ENCODE results near the gene ARIH1.

DNA sequence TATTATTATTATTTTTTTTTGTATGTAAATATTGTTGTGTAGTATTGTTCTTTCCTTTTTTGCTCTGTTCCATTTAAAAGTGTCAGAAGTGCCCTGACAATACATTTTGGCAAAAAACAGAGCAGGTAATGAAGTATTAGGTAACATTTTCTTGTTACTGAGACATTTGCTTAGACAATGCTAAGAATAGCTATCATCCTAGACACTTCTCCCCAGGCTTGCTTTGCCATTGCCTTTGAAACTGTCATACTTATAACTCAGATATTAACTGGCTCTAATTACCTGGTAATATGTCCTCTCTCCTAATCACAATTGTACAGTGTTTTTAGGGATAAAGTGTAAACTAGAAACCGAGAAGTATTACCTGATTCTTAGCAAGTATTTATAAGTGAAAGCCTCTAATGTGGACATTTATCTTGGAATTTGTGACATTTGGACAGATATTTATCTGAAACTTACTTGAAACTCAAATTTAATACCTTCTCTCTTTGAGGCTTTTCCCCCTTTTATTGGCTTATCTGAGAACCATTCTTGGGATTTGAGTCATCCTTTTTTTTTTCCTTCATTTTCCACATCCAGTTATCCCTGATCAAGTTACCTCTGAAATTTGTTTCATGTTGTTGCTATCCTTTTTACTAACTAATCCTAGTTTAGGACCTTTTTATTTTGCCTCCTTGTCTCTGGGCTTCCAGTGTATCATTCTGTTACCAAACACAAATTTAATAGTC is 13.1 kb downstream of the ARIH1 start:
- no peak for TF ChIP-seq EZH2phosphoT487 (IDR thresholded peaks at IDR 0.05; ENCODE audit: insufficient read depth, low read depth)
- no peak for TF ChIP-seq EZH2 (IDR thresholded peaks at IDR 0.05; ENCODE audit: insufficient read depth, poor library complexity, severe bottlenecking)
